Parathyroid adenoma (tissue), 2 donors: ENCODE measurements around the gene MBNL1.
A peak's percentile ranks its signal among the peaks of the same experiment; 100 is the strongest.

Experiments used
- H2AFZ ChIP-seq: fragments of 300-600 bp; sonication (generic); one replicate; pipeline ENCODE4 v1.7.0; 2017; ENCODE audit warnings: antibody characterized with exemption, mild to moderate bottlenecking
- H3K27ac ChIP-seq: fragments of 300-600 bp; sonication (generic); one replicate; pipeline ENCODE4 v1.7.0; 2017
- H3K27me3 ChIP-seq: fragments of 300-600 bp; sonication (generic); one replicate; pipeline ENCODE4 v1.7.0; 2017; ENCODE audit warnings: low read length; ENCODE audit not compliant: control insufficient read depth, insufficient read depth
- H3K36me3 ChIP-seq: fragments of 300-600 bp; sonication (generic); one replicate; pipeline ENCODE4 v1.7.0; 2017; ENCODE audit warnings: low read length; ENCODE audit not compliant: control insufficient read depth, insufficient read depth
- H3K4me1 ChIP-seq: fragments of 300-600 bp; sonication (generic); one replicate; pipeline ENCODE4 v1.7.0; 2017; ENCODE audit warnings: control low read depth
- H3K4me2 ChIP-seq: fragments of 300-600 bp; sonication (generic); one replicate; pipeline ENCODE4 v1.7.0; 2017; ENCODE audit warnings: low read length
- H3K4me3 ChIP-seq: fragments of 300-600 bp; sonication (generic); one replicate; pipeline ENCODE4 v1.7.0; 2017; ENCODE audit warnings: low read depth, low read length
- H3K79me2 ChIP-seq: fragments of 300-600 bp; sonication (generic); one replicate; pipeline ENCODE4 v1.7.0; 2017; ENCODE audit warnings: control low read depth
- H3K9ac ChIP-seq: fragments of 300-600 bp; sonication (generic); one replicate; pipeline ENCODE4 v1.7.0; 2017; ENCODE audit warnings: mild to moderate bottlenecking
- H3K9me3 ChIP-seq: fragments of 300-600 bp; sonication (generic); one replicate; pipeline ENCODE4 v1.7.0; 2017; ENCODE audit warnings: low read length; ENCODE audit not compliant: control insufficient read depth
- TF ChIP-seq, protein P1 (sequence below): fragments of 300-600 bp; sonication (generic); IDR thresholded peaks from one replicate; pipeline ENCODE4 v1.7.0; 2017; ENCODE audit warnings: antibody characterized with exemption, mild to moderate bottlenecking
- donor health status: primary hyperparathyroidism.

The MBNL1 gene

DNA sequence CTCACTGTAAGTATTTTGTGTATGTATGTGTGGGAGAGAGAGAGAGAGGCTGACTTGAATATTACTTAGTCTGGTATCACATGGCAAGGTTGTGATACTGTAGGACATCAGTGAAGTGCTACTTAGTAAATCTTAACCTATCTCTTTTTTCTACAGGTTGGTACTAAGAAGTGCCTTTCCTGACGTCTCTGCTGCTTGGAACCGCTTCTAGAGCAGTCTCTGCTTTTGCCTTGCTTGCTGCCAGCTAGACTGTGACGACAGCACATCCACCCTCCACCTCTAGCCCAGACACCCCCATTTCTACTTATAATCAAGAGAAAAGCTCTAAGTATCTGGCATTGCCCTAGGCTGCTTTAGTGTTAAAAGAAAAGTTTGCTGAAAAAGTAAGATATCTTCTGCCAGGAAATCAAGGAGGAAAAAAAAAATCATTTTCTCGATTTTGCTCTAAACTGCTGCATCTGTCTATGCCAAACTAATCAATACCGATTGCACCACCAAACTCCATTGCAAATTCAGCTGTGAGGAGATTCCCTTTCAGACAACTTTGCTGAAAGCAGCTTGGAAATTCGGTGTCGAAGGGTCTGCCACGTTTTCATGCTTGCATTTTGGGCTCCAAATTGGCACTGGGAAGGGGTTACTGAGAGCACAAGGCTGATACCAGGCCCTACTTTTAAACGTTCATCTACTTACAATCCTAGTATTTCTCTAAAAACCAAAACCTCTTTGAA, 30.7 kb downstream of the MBNL1 start:
- H3K36me3 ChIP-seq, result no peaks in the 10 kb centered on the region
- TF ChIP-seq, protein P1, sequence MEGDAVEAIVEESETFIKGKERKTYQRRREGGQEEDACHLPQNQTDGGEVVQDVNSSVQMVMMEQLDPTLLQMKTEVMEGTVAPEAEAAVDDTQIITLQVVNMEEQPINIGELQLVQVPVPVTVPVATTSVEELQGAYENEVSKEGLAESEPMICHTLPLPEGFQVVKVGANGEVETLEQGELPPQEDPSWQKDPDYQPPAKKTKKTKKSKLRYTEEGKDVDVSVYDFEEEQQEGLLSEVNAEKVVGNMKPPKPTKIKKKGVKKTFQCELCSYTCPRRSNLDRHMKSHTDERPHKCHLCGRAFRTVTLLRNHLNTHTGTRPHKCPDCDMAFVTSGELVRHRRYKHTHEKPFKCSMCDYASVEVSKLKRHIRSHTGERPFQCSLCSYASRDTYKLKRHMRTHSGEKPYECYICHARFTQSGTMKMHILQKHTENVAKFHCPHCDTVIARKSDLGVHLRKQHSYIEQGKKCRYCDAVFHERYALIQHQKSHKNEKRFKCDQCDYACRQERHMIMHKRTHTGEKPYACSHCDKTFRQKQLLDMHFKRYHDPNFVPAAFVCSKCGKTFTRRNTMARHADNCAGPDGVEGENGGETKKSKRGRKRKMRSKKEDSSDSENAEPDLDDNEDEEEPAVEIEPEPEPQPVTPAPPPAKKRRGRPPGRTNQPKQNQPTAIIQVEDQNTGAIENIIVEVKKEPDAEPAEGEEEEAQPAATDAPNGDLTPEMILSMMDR, result no peak
- peaks cover 5% of the 10 kb centered on the region for H3K79me2 ChIP-seq
- H3K4me1 ChIP-seq, result no peaks in the 10 kb centered on the region
- H3K27me3 ChIP-seq, result no peaks in the 10 kb centered on the region
- no peaks in the 10 kb centered on the region for H3K9me3 ChIP-seq
- no peak overlapping the region for H3K9ac ChIP-seq
- peak overlapping the region; percentile 77 for H2AFZ ChIP-seq
- H3K27ac ChIP-seq, result peak overlapping the region; percentile 70
- H3K4me3 ChIP-seq, result peak overlapping the region; percentile 46
- peak overlapping the region; percentile 68 for H3K4me2 ChIP-seq

GRCh38 chr3:152300029-152300731, 31.5 kb downstream of the MBNL1 start:
- Histone ChIP-seq H3K9me3 (no peaks in the 10 kb centered on the region), H3K36me3 (no peaks in the 10 kb centered on the region), H3K9ac (no peak overlapping the region), H3K27ac (no peak overlapping the region), H3K27me3 (no peaks in the 10 kb centered on the region), H3K79me2 (peaks cover 5% of the 10 kb centered on the region), H3K4me2 (no peak overlapping the region), H3K4me3 (no peak overlapping the region), H3K4me1 (no peaks in the 10 kb centered on the region), H2AFZ (no peak overlapping the region)
- TF ChIP-seq, protein P1, result no peak

GRCh38 chr3:152301745-152302181, 33.0 kb downstream of the MBNL1 start:
- TF ChIP-seq, protein P1, result no peak
- Histone ChIP-seq H3K27ac (no peak overlapping the region), H3K79me2 (peaks cover 5% of the 10 kb centered on the region), H3K4me2 (no peak overlapping the region), H2AFZ (no peak overlapping the region), H3K36me3 (no peaks in the 10 kb centered on the region), H3K27me3 (no peaks in the 10 kb centered on the region), H3K4me3 (no peak overlapping the region), H3K4me1 (no peaks in the 10 kb centered on the region), H3K9me3 (no peaks in the 10 kb centered on the region), H3K9ac (no peak overlapping the region)

GRCh38 chr3:152302521-152303021, 33.8 kb downstream of the MBNL1 start:
- no peak overlapping the region for H3K4me2 ChIP-seq
- no peaks in the 10 kb centered on the region for H3K4me1 ChIP-seq
- TF ChIP-seq, protein P1, result no peak
- H3K9me3 ChIP-seq, result no peaks in the 10 kb centered on the region
- no peak overlapping the region for H3K9ac ChIP-seq
- no peak overlapping the region for H2AFZ ChIP-seq
- H3K36me3 ChIP-seq, result no peaks in the 10 kb centered on the region
- no peak overlapping the region for H3K27ac ChIP-seq
- no peaks in the 10 kb centered on the region for H3K27me3 ChIP-seq
- H3K79me2 ChIP-seq, result peaks cover 5% of the 10 kb centered on the region
- H3K4me3 ChIP-seq, result no peak overlapping the region
